HepG2 (cell line): ENCODE results near the gene CDC42BPG. TPM values are rescaled to one million over a fixed set of nuclear protein-coding genes. Genes with fewer than 3 reads are reported as not detected.

ENCODE experiments used
- ATAC-seq: fragments of 200-7000 bp; cut with Tn5 transposase; 3 replicates; pipeline ENCODE4 v1.9.1; 2020; ENCODE audit warnings: mild to moderate bottlenecking, moderate library complexity
- BruUV-seq: library from RNA; stranded (reverse); fragments of 400-500 nt; replicated peaks from 2 replicates; lab custom pipeline; 2021; lab: Mats Ljungman, UMichigan
- CTCF ChIA-PET: fragments of 300-600 bp; formaldehyde crosslinking; extraction: SDS; loops from one replicate; lab custom pipeline; 2021; ENCODE audit warnings: low total read pairs, inconsistent platforms, low intra/inter-chr PET ratio; lab: Yijun Ruan, JAX
- POLR2A ChIA-PET: fragments of 350-600 bp; sonication (Branson Sonifier 250); formaldehyde crosslinking; loops from one replicate; lab custom pipeline; 2020; ENCODE audit warnings: antibody characterized with exemption, inconsistent platforms; lab: Yijun Ruan, JAX
- DNase-seq: peaks from one replicate; pipeline ENCODE4 v3.0.0-alpha.2; 2015; ENCODE audit warnings: low spot score
- FAIRE-seq: peaks from 3 replicates; lab custom pipeline; 2011; peaks lifted over from hg19 to GRCh38; lab: Jason Lieb, UNC
- H2AFZ ChIP-seq: one replicate; pipeline ENCODE4 v1.6.1; 2011; ENCODE audit warnings: low read length, inconsistent platforms
- H3K27ac ChIP-seq: fragments of 300-600 bp; 3 replicates; pipeline ENCODE4 v1.8.0; 2011; ENCODE audit warnings: mixed run types, mild to moderate bottlenecking, mixed read lengths, low read length, inconsistent platforms; ENCODE audit not compliant: insufficient read depth; ENCODE audit errors: extremely low read length
- H3K27me3 ChIP-seq, 2 experiments: fragments of 200-600 bp in 1 of 2; 2 replicates in 1 of 2; 3 replicates in 1 of 2; pipeline versions ENCODE4 v1.6.0 to v1.8.0; 2011; ENCODE audit warnings: low read length in 2 of 2, mild to moderate bottlenecking in 2 of 2, moderate library complexity in 2 of 2, inconsistent platforms in 1 of 2; ENCODE audit not compliant: insufficient read depth in 2 of 2, control insufficient read depth in 1 of 2
- H3K36me3 ChIP-seq, 2 experiments: fragments of 200-600 bp in 1 of 2; replicated peaks in 1 of 2; 2 replicates in 1 of 2; 3 replicates in 1 of 2; pipeline versions ENCODE4 v1.5.1 to v1.8.0; 2011; ENCODE audit warnings: low read length in 2 of 2, inconsistent platforms in 1 of 2; ENCODE audit not compliant: insufficient read depth in 2 of 2, control insufficient read depth in 1 of 2
- H3K4me1 ChIP-seq: 2 replicates; pipeline ENCODE4 v1.5.1; 2012; ENCODE audit warnings: low read length, inconsistent platforms; ENCODE audit not compliant: insufficient read depth
- H3K4me2 ChIP-seq: 2 replicates; pipeline ENCODE4 v1.6.0; 2011; ENCODE audit warnings: low read depth, low read length, inconsistent platforms
- H3K4me3 ChIP-seq, 3 experiments: fragments of 200-600 bp in 1 of 3; sonication (generic), shearing (Covaris generic) in 1 of 3; replicated peaks in 1 of 3; 2 replicates each; pipeline ENCODE4 v1.5.1; 2011 to 2016; ENCODE audit warnings: low read length in 3 of 3, inconsistent platforms in 2 of 3, low read depth in 2 of 3, mild to moderate bottlenecking in 2 of 3, control low read depth in 1 of 3, mixed read lengths in 1 of 3; ENCODE audit not compliant: insufficient read depth in 1 of 3
- H3K79me2 ChIP-seq: one replicate; pipeline ENCODE4 v1.6.1; 2011; ENCODE audit warnings: low read length, inconsistent platforms; ENCODE audit not compliant: insufficient read depth
- H3K9ac ChIP-seq: 2 replicates; pipeline ENCODE4 v1.6.0; 2011; ENCODE audit warnings: mild to moderate bottlenecking, low read depth, low read length, inconsistent platforms; ENCODE audit not compliant: insufficient read depth
- H3K9me3 ChIP-seq: 2 replicates; pipeline ENCODE4 v1.5.1; 2012; ENCODE audit warnings: mild to moderate bottlenecking, low read length
- H4K20me1 ChIP-seq: 2 replicates; pipeline ENCODE4 v1.6.0; 2011; ENCODE audit warnings: inconsistent platforms, mild to moderate bottlenecking, low read length, moderate library complexity; ENCODE audit not compliant: insufficient read depth
- ARNTL ChIP-seq: sonication (generic); formaldehyde crosslinking; IDR thresholded peaks from 2 replicates; pipeline ENCODE4 v1.4.0; 2020; ENCODE audit warnings: mild to moderate bottlenecking, missing genetic modification reagents
- CHD4 ChIP-seq: fragments of 200-600 bp; sonication (generic); IDR thresholded peaks from 2 replicates; pipeline ENCODE4 v1.7.0; 2017; ENCODE audit warnings: mild to moderate bottlenecking, low read length, borderline replicate concordance
- FLYWCH1 ChIP-seq: sonication (generic); formaldehyde crosslinking; IDR thresholded peaks from 2 replicates; pipeline ENCODE4 v1.8.1; 2023; ENCODE audit warnings: mild to moderate bottlenecking, missing genetic modification reagents
- KDM2A ChIP-seq: sonication (generic); formaldehyde crosslinking; IDR thresholded peaks from 2 replicates; pipeline ENCODE4 v1.4.0; 2020; ENCODE audit warnings: low read depth, missing genetic modification reagents, borderline replicate concordance
- MEIS1 ChIP-seq: sonication (generic); formaldehyde crosslinking; IDR thresholded peaks from 2 replicates; pipeline ENCODE4 v1.9.0; 2021; ENCODE audit warnings: mild to moderate bottlenecking, missing genetic modification reagents, moderate library complexity, borderline replicate concordance
- PHF20 ChIP-seq: sonication (generic); formaldehyde crosslinking; IDR thresholded peaks from 2 replicates; pipeline ENCODE4 v1.5.0; 2020; ENCODE audit warnings: mild to moderate bottlenecking, missing genetic modification reagents
- PLRG1 ChIP-seq: fragments of 450-650 bp; conservative IDR thresholded peaks from 2 replicates; pipeline ENCODE4 v1.6.1; 2016
- RELA ChIP-seq: sonication (generic); formaldehyde crosslinking; IDR thresholded peaks from 2 replicates; pipeline ENCODE4 v1.4.0; 2020; ENCODE audit warnings: missing genetic modification reagents
- REPIN1 ChIP-seq: sonication (generic); formaldehyde crosslinking; IDR thresholded peaks from 2 replicates; pipeline ENCODE4 v1.8.0; 2022; ENCODE audit warnings: missing genetic modification reagents, low read depth, mild to moderate bottlenecking, borderline replicate concordance
- SOX5 ChIP-seq: IDR thresholded peaks from 2 replicates; pipeline ENCODE4 v1.6.1; 2016; ENCODE audit warnings: borderline replicate concordance
- ZBTB20 ChIP-seq: sonication (generic); formaldehyde crosslinking; IDR thresholded peaks from 2 replicates; pipeline ENCODE4 v1.8.1; 2023; ENCODE audit warnings: missing genetic modification reagents, low read depth, mild to moderate bottlenecking, borderline replicate concordance
- ZNF230 ChIP-seq: sonication (generic); formaldehyde crosslinking; IDR thresholded peaks from 2 replicates; pipeline ENCODE4 v1.4.0; 2020; ENCODE audit warnings: mild to moderate bottlenecking, missing genetic modification reagents
- ZNF235 ChIP-seq: sonication (generic); formaldehyde crosslinking; IDR thresholded peaks from 2 replicates; pipeline ENCODE4 v1.8.1; 2023; ENCODE audit warnings: mild to moderate bottlenecking, missing genetic modification reagents, borderline replicate concordance
- ZNF282 ChIP-seq: fragments of 450-650 bp; IDR thresholded peaks from 2 replicates; pipeline ENCODE4 v1.6.1; 2018; ENCODE audit not compliant: partially characterized antibody
- ZNF446 ChIP-seq: sonication (generic); formaldehyde crosslinking; IDR thresholded peaks from 2 replicates; pipeline ENCODE4 v1.5.0; 2020; ENCODE audit warnings: mild to moderate bottlenecking, missing genetic modification reagents
- ZNF503 ChIP-seq: sonication (generic); formaldehyde crosslinking; IDR thresholded peaks from 2 replicates; pipeline ENCODE4 v1.4.0; 2020; ENCODE audit warnings: missing genetic modification reagents
- ZNF513 ChIP-seq: sonication (generic); formaldehyde crosslinking; conservative IDR thresholded peaks from 2 replicates; pipeline ENCODE4 v1.5.0; 2020; ENCODE audit warnings: missing genetic modification reagents
- ZNF589 ChIP-seq: sonication (generic); formaldehyde crosslinking; conservative IDR thresholded peaks from 2 replicates; pipeline ENCODE4 v1.8.0; 2022; ENCODE audit warnings: mild to moderate bottlenecking, moderate library complexity, missing genetic modification reagents
- WGBS: methylation state at CpG from one replicate; pipeline ENCODE4 v1.1.6; 2017; ENCODE audit warnings: low lambda C conversion rate; 5-methylcytosine and 5-hydroxymethylcytosine counted together
- in situ Hi-C: cut with HindIII; loops from 2 replicates; pipeline ENCODE4 v1.10.0; 2017; ENCODE audit warnings: low pct_unique_long_range_greater_than_20kb; ENCODE audit not compliant: extremely low pct_ligation_motif_present
- intact Hi-C: fragments of 100-400 bp; cut with micrococcal nuclease; formaldehyde crosslinking; loops from one replicate; pipeline ENCODE4 v1.10.0; 2022; ENCODE audit not compliant: unreplicated experiment
- polyA plus RNA-seq, 8 experiments: library from polyadenylated mRNA; depleted of rRNA in 3 of 8; stranded (reverse) in 7 of 8; unstranded in 1 of 8; fragments of >200 nt; fragmentation: Illumina TruSeq in 4 of 8; extraction: Trizol in 4 of 8; gene quantifications; 2 replicates each; pipeline versions ENCODE4 v1.2.1 to v1.2.3, GENCODE V29; 2011 to 2016; ENCODE audit warnings: low read depth in 4 of 8, missing spikeins in 1 of 8, mixed read lengths in 1 of 8; ENCODE audit not compliant: insufficient read depth in 1 of 8
- total RNA-seq, 5 experiments: library from RNA; depleted of rRNA; stranded (reverse); fragments of >200 nt; fragmentation: Illumina TruSeq; extraction: Trizol; gene quantifications; 2 replicates each; pipeline ENCODE4 v1.2.3, GENCODE V29; 2016; ENCODE audit warnings: low read depth in 1 of 5

Gene CDC42BPG
- total and polyA plus RNA-seq, 2 of the 13 experiments (the other 11 are each of a cell fraction or from before 2014, with no cell fraction given) = 0.55 to 1.4 TPM

GRCh38 chr11:64885367-64886286 lies 41.2 kb upstream of the CDC42BPG start:
- Histone ChIP-seq H3K4me2 (peak overlapping the region; percentile 50), H3K4me3 (no peak overlapping the region; a peak in 2 of 6 replicates), H3K9me3 (no peaks in the 10 kb centered on the region), H3K79me2 (peaks cover 1% of the 10 kb centered on the region), H3K27ac (peak overlapping the region; percentile 33), H3K4me1 (peaks cover 73% of the 10 kb centered on the region), H2AFZ (no peak overlapping the region), H4K20me1 (peaks cover 6% of the 10 kb centered on the region; the same call in 1 of the 2 replicates), H3K36me3 (no peaks in the 10 kb centered on the region), H3K9ac (no peak overlapping the region), H3K27me3 (no peaks in the 10 kb centered on the region)
- POLR2A ChIA-PET = interaction anchor here (1.1 to 11.5 kb wide), 5 partner anchors 9 to 107 kb away, joined by 3 to 132 read pairs (median 7); partner anchors contain the start of genes EHD1 and SF1
- DNase-seq = peak; percentile 82
- intact Hi-C loops = loop anchor here (1.0 kb wide), 1 partner anchor 38 kb away; no protein-coding TSS in a partner anchor
- in situ Hi-C loops = no loop called here
- FAIRE-seq = peak; percentile 94
- no TSS peak for BruUV-seq
- WGBS = 9% methylated on average over 14 of the region's 15 CpGs
- CTCF ChIA-PET = no interaction called here
- peak; percentile 14 for ATAC-seq
- TF ChIP-seq ZNF230 (no peak), SOX5 (CRISPR knock-in tag) (peak; percentile 80), PLRG1 (no peak), ZNF235 (CRISPR knock-in tag) (no peak), CHD4 (no peak), REPIN1 (CRISPR knock-in tag) (no peak), FLYWCH1 (CRISPR knock-in tag) (no peak), ARNTL (CRISPR knock-in tag) (0 out of 2 replicates have a peak, but pooled peaks have one; percentile 17), ZNF282 (no peak), ZNF446 (CRISPR knock-in tag) (no peak), ZNF513 (no peak), PHF20 (CRISPR knock-in tag) (no peak), MEIS1 (CRISPR knock-in tag) (no peak; the same call in 1 of the 2 replicates), ZNF503 (CRISPR knock-in tag) (no peak), ZNF589 (no peak), KDM2A (CRISPR knock-in tag) (peak; percentile 58; the same call in 1 of the 2 replicates), ZBTB20 (CRISPR knock-in tag) (peak; percentile 96; the same call in 1 of the 2 replicates), RELA (CRISPR knock-in tag) (no peak)
